Stimulated activated CD8-positive, alpha-beta memory T cell treated with anti-CD3 and anti-CD28 coated beads, Interleukin-4, amount 100 ng/mL, for 48 hours (primary cell): ENCODE results near the gene LRRFIP2.
"Not testable (repeated sequence)": the region's sequence is repeated elsewhere in the genome, so short reads cannot be mapped to it uniquely, and the experiment has no call there.

ENCODE experiments used
- DNase-seq: peaks from one replicate; pipeline ENCODE4 v3.0.0-alpha.2; 2020

The LRRFIP2 gene

GRCh38 chr3:37141676-37142075 lies 32.7 kb downstream of the LRRFIP2 start:
- no peak for DNase-seq

- no peak for DNase-seq
Observed at GRCh38 chr3:37140899-37141541, 33.4 kb downstream of the LRRFIP2 start.

- DNase-seq: no peak
Observed at GRCh38 chr3:37139567-37140052, 34.8 kb downstream of the LRRFIP2 start.

GRCh38 chr3:37138816-37139215 lies 35.6 kb downstream of the LRRFIP2 start:
- no peak for DNase-seq

- no peak for DNase-seq
Observed at GRCh38 chr3:37137516-37137915, 36.9 kb downstream of the LRRFIP2 start.

GRCh38 chr3:37136067-37136466 lies 38.3 kb downstream of the LRRFIP2 start:
- DNase-seq: no peak

- no peak for DNase-seq
Observed at GRCh38 chr3:37135561-37135960, 38.8 kb downstream of the LRRFIP2 start.

GRCh38 chr3:37132334-37132733 lies 42.0 kb downstream of the LRRFIP2 start:
- no peak for DNase-seq

- DNase-seq: no peak
Observed at GRCh38 chr3:37131860-37132144, 42.6 kb downstream of the LRRFIP2 start.

- no peak for DNase-seq
Observed at GRCh38 chr3:37130984-37131859, 43.2 kb downstream of the LRRFIP2 start.

- no peak for DNase-seq
Observed at GRCh38 chr3:37130448-37130847, 43.9 kb downstream of the LRRFIP2 start.

GRCh38 chr3:37129871-37130270 lies 44.5 kb downstream of the LRRFIP2 start:
- DNase-seq: no peak

GRCh38 chr3:37127340-37127739 lies 47.0 kb downstream of the LRRFIP2 start:
- DNase-seq: no peak

GRCh38 chr3:37126856-37127255 lies 47.5 kb downstream of the LRRFIP2 start:
- DNase-seq: no peak

- no peak for DNase-seq
Observed at GRCh38 chr3:37125195-37126073, 48.9 kb downstream of the LRRFIP2 start.

- DNase-seq: no peak
Observed at GRCh38 chr3:37124435-37124834, 49.9 kb downstream of the LRRFIP2 start.

- DNase-seq: no peak
Observed at GRCh38 chr3:37123292-37123691, 51.1 kb downstream of the LRRFIP2 start.

- not testable (repeated sequence) for DNase-seq
Observed at GRCh38 chr3:37122069-37122468, 52.3 kb downstream of the LRRFIP2 start.

- no peak for DNase-seq
Observed at GRCh38 chr3:37118163-37118562, 56.2 kb downstream of the LRRFIP2 start.

- no peak for DNase-seq
Observed at GRCh38 chr3:37117548-37117947, 56.8 kb downstream of the LRRFIP2 start.

- DNase-seq: no peak
Observed at GRCh38 chr3:37116998-37117397, 57.4 kb downstream of the LRRFIP2 start.

- DNase-seq: no peak
Observed at GRCh38 chr3:37115446-37115845, 58.9 kb downstream of the LRRFIP2 start.
